HUES6 (cell line): Measurements from ENCODE around the gene CAV3.

Experiments
- H3K27ac ChIP-seq: 2 replicates; pipeline ENCODE4 v1.7.0; 2013; ENCODE audit warnings: low read depth, mild to moderate bottlenecking, low read length, inconsistent platforms
- H3K27me3 ChIP-seq: 2 replicates; pipeline ENCODE4 v1.6.1; 2013; ENCODE audit warnings: low read length; ENCODE audit not compliant: control insufficient read depth, insufficient read depth
- H3K36me3 ChIP-seq: 2 replicates; pipeline ENCODE4 v1.6.1; 2013; ENCODE audit warnings: low read length; ENCODE audit not compliant: control insufficient read depth, insufficient read depth
- H3K4me1 ChIP-seq: 2 replicates; pipeline ENCODE4 v1.6.1; 2013; ENCODE audit warnings: low read length; ENCODE audit not compliant: control insufficient read depth, insufficient read depth
- H3K4me3 ChIP-seq: 2 replicates; pipeline ENCODE4 v1.5.1; 2013; ENCODE audit warnings: low read depth, low read length
- H3K9ac ChIP-seq: one replicate; pipeline ENCODE4 v1.6.1; 2013; ENCODE audit warnings: mild to moderate bottlenecking, low read length
- H3K9me3 ChIP-seq: 2 replicates; pipeline ENCODE4 v1.6.1; 2013; ENCODE audit warnings: low read depth, low read length; ENCODE audit not compliant: control insufficient read depth, insufficient read depth

The CAV3 gene

GRCh38 chr3:8736436-8736835 lies 2.8 kb downstream of the CAV3 start:
- Histone ChIP-seq H3K9ac (no peak overlapping the region), H3K9me3 (no peaks in the 10 kb centered on the region), H3K27me3 (peaks cover 8% of the 10 kb centered on the region; the same call in 1 of the 2 replicates), H3K27ac (no peak overlapping the region), H3K4me3 (no peak overlapping the region), H3K36me3 (no peaks in the 10 kb centered on the region), H3K4me1 (peaks cover 19% of the 10 kb centered on the region; the same call in 1 of the 2 replicates)

DNA sequence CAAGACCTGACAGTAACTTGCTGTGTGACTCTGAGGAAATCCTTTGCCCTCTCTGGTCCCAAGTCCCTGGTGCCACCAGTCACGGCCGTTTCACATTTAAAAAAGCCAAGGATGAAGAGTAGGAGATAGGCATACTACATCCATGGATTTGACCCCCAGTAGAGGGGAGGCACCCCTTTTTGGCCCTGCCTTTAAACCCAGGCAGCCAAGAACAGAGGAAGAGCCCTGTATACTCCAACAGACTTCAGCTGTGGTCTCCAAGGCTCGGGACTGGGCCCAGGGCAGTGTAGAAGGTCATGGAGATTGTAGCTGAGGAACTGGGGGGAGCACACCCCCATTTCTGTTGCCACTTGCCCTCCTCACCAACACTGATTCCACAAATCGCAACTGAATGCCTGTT lies 3.7 kb downstream of the CAV3 start:
- Histone ChIP-seq H3K27ac (no peak overlapping the region), H3K4me1 (peaks cover 26% of the 10 kb centered on the region), H3K27me3 (peaks cover 5% of the 10 kb centered on the region; the same call in 1 of the 2 replicates), H3K9me3 (no peaks in the 10 kb centered on the region), H3K9ac (no peak overlapping the region), H3K4me3 (no peak overlapping the region), H3K36me3 (no peaks in the 10 kb centered on the region)

DNA sequence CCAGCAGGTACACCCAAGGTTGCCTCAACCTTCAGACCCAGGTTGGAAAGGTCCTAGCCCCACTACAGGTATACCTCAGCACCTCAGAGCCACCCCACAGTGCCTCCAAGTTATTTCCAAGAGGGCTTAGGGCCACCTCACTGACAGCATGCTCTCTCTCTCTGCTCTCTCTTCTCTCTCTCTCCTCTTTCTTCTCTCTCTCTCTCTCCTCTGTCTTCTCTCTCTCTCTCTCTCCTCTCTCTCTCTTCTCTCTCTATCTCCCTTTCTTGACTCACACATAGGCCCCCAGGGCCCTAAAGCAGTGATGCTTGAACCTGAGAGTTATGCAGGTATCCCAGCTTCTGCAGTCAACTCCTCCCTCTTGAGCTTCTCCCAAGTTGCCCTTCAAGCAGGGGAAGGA lies 4.2 kb downstream of the CAV3 start:
- H3K27ac ChIP-seq: no peak overlapping the region
- no peak overlapping the region for H3K9ac ChIP-seq
- peaks cover 5% of the 10 kb centered on the region; the same call in 1 of the 2 replicates for H3K27me3 ChIP-seq
- H3K36me3 ChIP-seq: no peaks in the 10 kb centered on the region
- H3K4me1 ChIP-seq: peaks cover 31% of the 10 kb centered on the region
- no peaks in the 10 kb centered on the region for H3K9me3 ChIP-seq
- no peak overlapping the region for H3K4me3 ChIP-seq

DNA sequence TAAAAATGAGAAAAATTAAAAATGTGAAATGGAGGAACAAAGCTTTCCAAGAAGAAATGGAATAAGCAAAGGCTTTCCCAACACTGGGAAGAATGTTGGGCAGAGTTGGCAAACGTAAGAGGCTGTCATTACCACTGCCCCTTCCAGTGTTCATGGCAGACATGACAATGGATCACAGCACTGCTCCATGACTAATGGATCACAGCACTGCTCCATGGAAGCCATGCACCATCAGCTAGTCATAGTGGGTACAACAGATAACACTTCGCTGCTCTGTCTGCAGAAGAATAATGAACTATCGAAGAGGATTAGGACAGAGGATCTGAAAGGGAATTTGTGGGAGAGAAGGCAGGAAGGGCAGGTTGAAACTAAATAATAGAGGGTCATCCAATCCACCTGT lies 5.0 kb downstream of the CAV3 start:
- peaks cover 34% of the 10 kb centered on the region for H3K4me1 ChIP-seq
- no peak overlapping the region for H3K9ac ChIP-seq
- no peaks in the 10 kb centered on the region for H3K9me3 ChIP-seq
- no peak overlapping the region for H3K27ac ChIP-seq
- H3K27me3 ChIP-seq: peaks cover 5% of the 10 kb centered on the region; the same call in 1 of the 2 replicates
- H3K4me3 ChIP-seq: no peak overlapping the region
- no peaks in the 10 kb centered on the region for H3K36me3 ChIP-seq

- Histone ChIP-seq H3K36me3 (no peaks in the 10 kb centered on the region), H3K4me3 (no peak overlapping the region), H3K9ac (no peak overlapping the region), H3K27ac (no peak overlapping the region), H3K4me1 (peaks cover 37% of the 10 kb centered on the region), H3K9me3 (no peaks in the 10 kb centered on the region), H3K27me3 (peaks cover 5% of the 10 kb centered on the region; the same call in 1 of the 2 replicates)
Observed at GRCh38 chr3:8739757-8740504, 6.3 kb downstream of the CAV3 start.

DNA sequence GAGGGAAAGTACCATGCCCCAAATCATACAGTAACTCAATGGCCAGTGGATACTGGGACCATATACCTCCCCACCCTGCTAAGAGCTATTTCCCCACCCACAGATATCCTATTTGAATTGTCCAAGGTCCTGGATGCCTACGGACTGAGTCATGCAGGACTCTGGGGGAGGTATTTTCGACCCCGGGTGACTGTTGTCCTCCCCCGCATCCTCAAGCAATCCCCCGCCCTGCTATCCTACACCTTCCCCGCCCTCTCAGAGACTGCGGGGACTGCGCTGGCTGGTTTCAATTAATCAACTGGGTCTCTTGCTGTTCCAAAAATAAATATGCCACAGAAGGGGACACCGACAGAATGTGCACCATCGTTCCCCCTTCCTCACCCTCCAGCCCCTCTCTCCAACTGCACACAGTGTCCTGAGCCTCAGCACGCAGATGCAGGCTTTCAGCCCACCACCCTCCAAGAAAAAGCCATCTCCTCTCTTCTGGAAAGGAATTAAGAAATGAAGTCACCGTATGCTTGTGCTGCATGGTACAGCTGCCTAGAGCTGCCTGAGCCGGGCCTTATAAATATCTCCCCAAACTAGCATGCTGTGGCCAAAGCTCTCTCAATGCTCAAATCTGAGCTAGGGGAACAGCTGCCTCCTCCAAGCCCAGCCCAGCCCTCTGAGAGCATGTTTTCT lies 8.1 kb downstream of the CAV3 start:
- peak overlapping the region; percentile 19; the same call in 1 of the 2 replicates for H3K27ac ChIP-seq
- no peaks in the 10 kb centered on the region for H3K36me3 ChIP-seq
- H3K9ac ChIP-seq: peak overlapping the region; percentile 69
- H3K4me3 ChIP-seq: peak overlapping the region; percentile 52
- peaks cover 37% of the 10 kb centered on the region for H3K4me1 ChIP-seq
- peaks cover 5% of the 10 kb centered on the region; the same call in 1 of the 2 replicates for H3K27me3 ChIP-seq
- no peaks in the 10 kb centered on the region for H3K9me3 ChIP-seq

DNA sequence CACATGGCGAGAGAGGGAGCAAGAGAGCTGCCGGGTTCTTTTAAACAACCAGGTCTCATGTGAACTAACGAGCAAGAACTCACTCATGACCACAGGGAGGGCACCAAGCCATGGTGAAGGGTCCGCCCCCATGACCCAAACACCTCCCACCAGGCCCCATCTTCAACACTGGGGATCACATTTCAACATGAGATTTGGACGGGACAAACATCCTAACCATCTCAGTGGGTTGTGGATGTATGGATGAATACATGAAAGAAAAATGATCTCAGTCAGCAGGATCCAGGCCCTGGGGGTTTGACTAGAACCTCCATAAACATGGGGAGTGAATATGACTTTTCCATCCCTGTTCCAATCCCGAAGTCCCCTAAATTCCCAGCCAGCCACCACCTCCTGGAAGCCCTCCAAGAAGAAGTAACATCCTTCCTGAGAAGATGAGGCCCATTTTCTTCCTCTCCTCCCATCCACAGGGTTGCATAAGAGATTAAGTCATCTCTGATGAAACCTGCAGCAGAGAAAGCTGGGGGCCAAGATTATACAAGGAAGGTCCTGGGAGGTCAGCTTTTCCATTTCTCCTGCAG lies 9.5 kb downstream of the CAV3 start:
- no peaks in the 10 kb centered on the region for H3K36me3 ChIP-seq
- H3K27ac ChIP-seq: no peak overlapping the region
- no peak overlapping the region for H3K4me3 ChIP-seq
- H3K9me3 ChIP-seq: no peaks in the 10 kb centered on the region
- H3K27me3 ChIP-seq: no peaks in the 10 kb centered on the region
- H3K4me1 ChIP-seq: peaks cover 37% of the 10 kb centered on the region
- H3K9ac ChIP-seq: no peak overlapping the region

DNA sequence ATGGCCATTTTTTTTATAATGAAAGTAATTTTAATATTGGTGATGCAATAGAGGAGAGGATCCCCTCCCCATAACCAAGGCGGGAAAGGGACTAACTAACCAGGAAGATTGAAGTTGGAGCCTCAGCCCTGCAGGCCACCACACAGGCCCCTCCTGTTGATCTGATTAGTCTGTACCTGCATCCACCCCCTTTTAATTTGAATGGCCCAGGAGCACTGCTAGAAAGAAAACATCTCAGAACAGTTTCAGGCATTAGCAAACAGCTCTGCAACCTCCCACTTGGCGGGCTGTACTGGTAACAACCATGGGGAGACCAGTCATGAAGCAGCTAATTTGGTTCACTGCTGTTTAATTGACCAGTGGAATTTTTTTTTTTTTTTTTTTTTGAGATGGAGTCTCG lies 10.3 kb downstream of the CAV3 start:
- Histone ChIP-seq H3K9me3 (no peaks in the 10 kb centered on the region), H3K4me3 (no peak overlapping the region), H3K36me3 (no peaks in the 10 kb centered on the region), H3K27ac (no peak overlapping the region), H3K27me3 (no peaks in the 10 kb centered on the region), H3K9ac (no peak overlapping the region), H3K4me1 (peaks cover 37% of the 10 kb centered on the region)

DNA sequence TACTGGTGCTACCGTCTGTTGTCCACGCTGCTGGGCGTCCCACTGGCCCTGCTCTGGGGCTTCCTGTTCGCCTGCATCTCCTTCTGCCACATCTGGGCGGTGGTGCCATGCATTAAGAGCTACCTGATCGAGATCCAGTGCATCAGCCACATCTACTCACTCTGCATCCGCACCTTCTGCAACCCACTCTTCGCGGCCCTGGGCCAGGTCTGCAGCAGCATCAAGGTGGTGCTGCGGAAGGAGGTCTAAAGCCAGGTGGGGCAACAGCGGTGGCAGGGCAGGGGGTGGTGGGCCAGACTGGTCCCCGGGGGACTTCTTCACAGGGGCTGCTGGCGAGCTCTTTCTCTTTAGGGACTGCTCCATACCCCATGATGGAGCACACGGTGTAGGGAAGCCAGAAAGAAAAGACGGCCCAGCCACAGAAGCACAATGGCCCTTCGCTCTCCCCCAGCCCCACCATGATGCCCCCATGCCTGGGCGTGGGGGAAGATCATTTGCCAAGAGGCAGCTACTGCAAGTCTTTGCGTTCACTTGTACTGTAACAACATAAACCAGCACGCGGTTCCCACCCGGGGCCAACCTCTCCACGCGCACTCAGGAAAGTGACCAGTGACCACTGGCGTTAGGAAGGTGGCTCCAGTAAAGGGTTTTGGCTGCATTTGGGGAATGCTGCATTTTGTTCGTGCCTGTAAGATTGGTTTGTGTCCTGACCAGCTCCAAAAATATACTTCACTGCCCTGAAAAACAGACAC lies 12.2 kb downstream of the CAV3 start:
- Histone ChIP-seq H3K36me3 (no peaks in the 10 kb centered on the region), H3K4me3 (no peak overlapping the region), H3K9me3 (no peaks in the 10 kb centered on the region), H3K4me1 (peaks cover 31% of the 10 kb centered on the region), H3K27me3 (no peaks in the 10 kb centered on the region), H3K9ac (no peak overlapping the region), H3K27ac (no peak overlapping the region)

GRCh38 chr3:8746780-8747345 lies 13.3 kb downstream of the CAV3 start:
- Histone ChIP-seq H3K9ac (no peak overlapping the region), H3K9me3 (no peaks in the 10 kb centered on the region), H3K4me1 (peaks cover 22% of the 10 kb centered on the region), H3K27ac (no peak overlapping the region), H3K4me3 (no peak overlapping the region), H3K27me3 (no peaks in the 10 kb centered on the region), H3K36me3 (no peaks in the 10 kb centered on the region)
